Heart right ventricle (tissue), 16 donors: ENCODE results near the gene COL15A1. TPM values are rescaled to one million over a fixed set of nuclear protein-coding genes. Genes with fewer than 3 reads are reported as not detected.

Experiments
- ATAC-seq, 8 donors: fragments of 200-7000 bp; cut with Tn5 transposase; one replicate each; pipeline ENCODE4 v1.9.1; 2020; ENCODE audit warnings: mild to moderate bottlenecking in 8 of 8, moderate library complexity in 8 of 8, moderate number of reproducible peaks in 1 of 8
- DNase-seq, 2 donors: peaks; one replicate each; pipeline ENCODE4 v3.0.0-alpha.2; 2020
- H3K27ac ChIP-seq, 10 donors: fragments of 200-600 bp; sonication (generic) in 2 of 10; one replicate each; pipeline versions ENCODE4 v1.5.0 to v1.8.0; 2020 to 2022; ENCODE audit warnings: mild to moderate bottlenecking in 3 of 10
- H3K27me3 ChIP-seq, 7 donors: fragments of 200-600 bp; one replicate each; pipeline ENCODE4 v1.8.0; 2021 to 2022; ENCODE audit warnings: mild to moderate bottlenecking in 2 of 7
- H3K36me3 ChIP-seq, 9 donors: fragments of 200-600 bp; sonication (generic) in 1 of 9; one replicate each; pipeline versions ENCODE4 v1.5.0 to v1.8.0; 2020 to 2022; ENCODE audit warnings: mild to moderate bottlenecking in 2 of 9
- H3K4me1 ChIP-seq, 9 donors: fragments of 200-600 bp; sonication (generic) in 1 of 9; one replicate each; pipeline versions ENCODE4 v1.5.0 to v1.8.0; 2020 to 2022; ENCODE audit warnings: mild to moderate bottlenecking in 4 of 9
- H3K4me3 ChIP-seq, 10 donors: fragments of 200-600 bp; sonication (generic) in 2 of 10; one replicate each; pipeline versions ENCODE4 v1.5.0 to v1.8.0; 2020 to 2022; ENCODE audit warnings: mild to moderate bottlenecking in 7 of 10, moderate library complexity in 2 of 10
- H3K9me3 ChIP-seq, 11 donors: fragments of 200-600 bp in 10 of 11; sonication (generic) in 2 of 11; one replicate each; pipeline versions ENCODE4 v1.5.0 to v1.8.0; 2013 to 2022; ENCODE audit warnings: mild to moderate bottlenecking in 2 of 11, control low read depth in 1 of 11, moderate library complexity in 1 of 11
- WGBS, 2 donors: extraction: QIAGEN DNeasy Blood & Tissue Kit; methylation state at CpG; one replicate each; pipeline ENCODE4 v1.1.7; 2013; ENCODE audit warnings: inconsistent platforms in 1 of 2; 5-methylcytosine and 5-hydroxymethylcytosine counted together
- intact Hi-C, 10 donors: fragments of 100-400 bp; cut with DNase I; formaldehyde crosslinking; loops; one replicate each; pipeline versions ENCODE4 v1.11.1 to v1.14.2; 2022
- polyA plus RNA-seq, 2 donors: library from polyadenylated mRNA; stranded (reverse); fragments of 200-250 nt; gene quantifications; one replicate each; pipeline ENCODE4 v1.2.3, GENCODE V29; 2013
- total RNA-seq, 10 donors: library from RNA; stranded (reverse); fragmentation: NEBNext Ultra II Directional in 3 of 10; extraction: Animal tissue kit (Norgen Biotek cat#: 25700) in 3 of 10; gene quantifications; one replicate each; pipeline versions ENCODE4 v1.2.1 to v1.2.4, GENCODE V29; 2021 to 2023
- TF ChIP-seq, protein P1 (sequence below), 9 donors: fragments of 200-600 bp; sonication (generic) in 2 of 9; IDR thresholded peaks; one replicate each; pipeline versions ENCODE4 v1.5.0 to v1.8.0; 2021 to 2022; ENCODE audit warnings: antibody characterized with exemption in 9 of 9, mild to moderate bottlenecking in 5 of 9, moderate library complexity in 1 of 9
- donor health status: Arrhythmogenic right ventricular cardiomyopathy.
- donor health status: ischemic (EF 13 %, LVEDD 7.1; RV severe dilation, severe dysfunction).
- donor health status: healthy with polysubstance abuse.
- donor health status: DM: no; HTN: yes; CAD: no.
- donor health status: DM: no; HTN: no; CAD: no.
- donor health status: ischemic (EF 25% LVEDD 6.9; RV normal size, moderate dysfunction).
- donor health status: ischemic (EF 25% LVEDD 5.7; RV mildly dilated, moderate dysfunction).
- donor health status: healthy.
- donor health status: DM: yes; HTN: yes; CAD: no.
- donor health status: Ischemic cardiomyopathy.
- donor health status: ischemic (EF 35%, LVEDD 5.7; RV mildly dilated, moderate dysfunction).
- donor health status: nonischemic (EF 11% LVEDD 7.7; RV severe dilation, severe dysfunction).
- donor health status: DM: yes; HTN: yes; CAD: no.
- donor health status: PGD.
- donor health status: ischemic (EF 29% LVEDD 5.4; RV normal size, mild dysfunction).
- donor health status: nonischemic (EF 23%, LVEDD 6.1; RV moderate dilation, normal function).

The COL15A1 gene
- total and polyA plus RNA-seq, 12 donors = 25.6 to 64.8 (median 51.0) TPM

DNA sequence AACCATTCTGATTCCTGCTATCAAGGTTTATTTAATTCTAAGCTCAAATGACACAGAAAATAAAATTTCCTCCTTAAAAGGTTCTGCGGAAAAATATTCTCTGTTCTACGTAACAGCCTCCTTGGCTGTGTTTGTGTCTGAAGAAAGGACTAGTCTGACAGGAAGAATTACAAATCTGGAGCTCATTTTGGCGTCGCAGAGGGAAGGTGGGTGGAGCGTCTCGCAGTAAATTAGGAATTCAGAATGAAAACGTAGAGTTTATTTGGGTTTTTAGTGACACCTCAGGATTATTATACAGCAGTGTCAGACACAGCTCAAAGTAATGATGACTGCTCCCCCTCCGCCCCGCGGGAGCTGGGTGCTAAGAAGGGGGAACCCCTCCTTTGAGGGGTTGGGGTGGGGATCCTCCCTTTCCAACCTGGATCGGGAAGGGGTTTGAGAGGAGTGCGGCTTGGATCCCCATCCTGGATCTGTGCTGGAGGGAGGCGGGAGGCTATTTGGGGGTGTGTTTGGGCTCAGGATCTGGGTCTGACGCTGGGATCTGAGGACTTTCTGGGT lies 160.3 kb downstream of the COL15A1 start:
- ATAC-seq = peak in 5 of 8 donors; percentile 1 to 43 (median 24)
- TF ChIP-seq, protein P1, sequence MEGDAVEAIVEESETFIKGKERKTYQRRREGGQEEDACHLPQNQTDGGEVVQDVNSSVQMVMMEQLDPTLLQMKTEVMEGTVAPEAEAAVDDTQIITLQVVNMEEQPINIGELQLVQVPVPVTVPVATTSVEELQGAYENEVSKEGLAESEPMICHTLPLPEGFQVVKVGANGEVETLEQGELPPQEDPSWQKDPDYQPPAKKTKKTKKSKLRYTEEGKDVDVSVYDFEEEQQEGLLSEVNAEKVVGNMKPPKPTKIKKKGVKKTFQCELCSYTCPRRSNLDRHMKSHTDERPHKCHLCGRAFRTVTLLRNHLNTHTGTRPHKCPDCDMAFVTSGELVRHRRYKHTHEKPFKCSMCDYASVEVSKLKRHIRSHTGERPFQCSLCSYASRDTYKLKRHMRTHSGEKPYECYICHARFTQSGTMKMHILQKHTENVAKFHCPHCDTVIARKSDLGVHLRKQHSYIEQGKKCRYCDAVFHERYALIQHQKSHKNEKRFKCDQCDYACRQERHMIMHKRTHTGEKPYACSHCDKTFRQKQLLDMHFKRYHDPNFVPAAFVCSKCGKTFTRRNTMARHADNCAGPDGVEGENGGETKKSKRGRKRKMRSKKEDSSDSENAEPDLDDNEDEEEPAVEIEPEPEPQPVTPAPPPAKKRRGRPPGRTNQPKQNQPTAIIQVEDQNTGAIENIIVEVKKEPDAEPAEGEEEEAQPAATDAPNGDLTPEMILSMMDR (IDR thresholded peaks at IDR 0.05) = no peak
- Histone ChIP-seq H3K36me3 (no peaks in the 10 kb centered on the region), H3K27ac (peak overlapping the region; percentile 50 to 96 (median 88)), H3K4me3 (peak overlapping the region; percentile 37 to 95 (median 75)), H3K4me1 (peaks cover 6 to 49% (median 41%) of the 10 kb centered on the region in 9 donors), H3K9me3 (peaks cover 0 to 3% (median 0%) of the 10 kb centered on the region in 11 donors), H3K27me3 (no peaks in the 10 kb centered on the region)
- peak; percentile 15 to 31 for DNase-seq
- intact Hi-C loops = loop anchor here in 1 of 10 donors (10.0 kb wide), 1 partner anchor 99 kb away; no protein-coding TSS in a partner anchor
- WGBS, 2 donors = 18 to 29% methylated on average over 14 of the region's 14 CpGs

- WGBS, 2 donors = 0% methylated on average over 52 to 60 of the region's 60 CpGs
- H3K4me1 ChIP-seq = peaks cover 6 to 55% (median 45%) of the 10 kb centered on the region in 9 donors
- DNase-seq = peak; percentile 92 to 95
- TF ChIP-seq, protein P1 (IDR thresholded peaks at IDR 0.05) = peak in 3 of 9 donors; percentile 18 to 30 (median 27)
- H3K36me3 ChIP-seq = no peaks in the 10 kb centered on the region
- no peaks in the 10 kb centered on the region for H3K27me3 ChIP-seq
- peak within 1 kb of the TSS; percentile 52 to 96 (median 86) for H3K4me3 ChIP-seq
- no peaks in the 10 kb centered on the region for H3K9me3 ChIP-seq
- intact Hi-C loops = loop anchor here in 2 of 10 donors (5.0 to 10.0 kb wide), 2 partner anchors 62 to 100 kb away; no protein-coding TSS in a partner anchor
- H3K27ac ChIP-seq = peak within 1 kb of the TSS; percentile 50 to 96 (median 89)
- ATAC-seq = peak; percentile 90 to 97 (median 94)
Measured at GRCh38 chr9:99104459-99105151, 160.9 kb downstream of the COL15A1 start, which contains the start of gene TGFBR1. TGFBR1 (plus strand) TSS chr9:99105113; CDS start chr9:99105206, 93 bp downstream.

DNA sequence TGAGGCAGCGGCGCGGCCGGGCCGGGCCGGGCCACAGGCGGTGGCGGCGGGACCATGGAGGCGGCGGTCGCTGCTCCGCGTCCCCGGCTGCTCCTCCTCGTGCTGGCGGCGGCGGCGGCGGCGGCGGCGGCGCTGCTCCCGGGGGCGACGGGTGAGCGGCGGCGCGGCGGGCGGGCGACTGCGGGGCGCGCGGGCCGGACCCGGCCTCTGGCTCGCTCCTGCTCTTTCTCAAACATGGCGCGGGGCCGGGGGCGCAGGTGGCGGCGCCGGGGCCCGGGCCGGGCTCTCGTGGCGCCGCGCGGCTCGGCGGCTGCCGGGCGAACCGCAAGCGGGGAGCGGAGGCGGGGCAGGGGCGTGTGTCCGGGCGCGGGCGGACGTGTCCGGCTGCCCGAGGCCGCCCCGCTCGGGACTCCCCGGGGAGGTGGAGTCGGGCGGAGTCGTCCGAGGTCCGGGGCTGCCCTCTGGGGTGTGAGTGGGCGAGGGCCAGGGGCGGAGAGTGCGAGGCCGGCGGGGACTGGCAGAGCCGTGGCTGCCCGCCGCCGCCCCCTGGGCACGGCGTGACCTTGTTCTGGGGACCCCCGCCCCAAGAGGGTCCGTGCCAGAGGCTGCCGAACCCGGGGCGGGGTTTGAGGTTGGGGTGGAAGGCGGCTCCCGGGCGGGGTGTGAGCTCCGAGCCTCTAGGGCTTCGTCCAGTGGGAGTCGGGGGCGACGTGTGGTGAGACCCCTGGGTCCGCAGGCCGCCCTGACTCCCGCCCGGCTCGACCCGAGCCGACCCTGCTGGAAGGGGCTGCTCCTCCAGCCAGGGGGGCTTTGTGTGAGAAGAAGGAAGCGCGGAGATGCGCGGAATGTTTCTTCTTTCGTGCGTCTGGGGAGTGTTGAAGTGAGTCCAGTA lies 161.7 kb downstream of the COL15A1 start:
- intact Hi-C loops = loop anchor here in 2 of 10 donors (5.0 to 10.0 kb wide), 2 partner anchors 63 to 101 kb away; no protein-coding TSS in a partner anchor
- TF ChIP-seq, protein P1 (IDR thresholded peaks at IDR 0.05) = peak in 2 of 9 donors; percentile 14 to 17
- H3K4me3 ChIP-seq = peak overlapping the region; percentile 52 to 96 (median 86)
- H3K27ac ChIP-seq = peak overlapping the region; percentile 50 to 96 (median 89)
- H3K36me3 ChIP-seq = no peaks in the 10 kb centered on the region
- DNase-seq (peak; percentile 73 to 85), ATAC-seq (peak; percentile 56 to 86 (median 66))
- H3K27me3 ChIP-seq = no peaks in the 10 kb centered on the region
- no peaks in the 10 kb centered on the region for H3K9me3 ChIP-seq
- peaks cover 6 to 63% (median 45%) of the 10 kb centered on the region in 9 donors for H3K4me1 ChIP-seq
- 0 to 1% methylated on average over 89 to 116 of the region's 118 CpGs for WGBS, 2 donors
